ENCODE results near the gene CMPK1. TPM values are rescaled to one million over a fixed set of nuclear protein-coding genes. Genes with fewer than 3 reads are reported as not detected.

Gene CMPK1
- total RNA-seq, 1 experiment from 2014 or later: 28.7 TPM

- Histone ChIP-seq H3K56ac (ENCODE audit: insufficient read length, low read depth, low read length) (no peak overlapping the region), H3K14ac (ENCODE audit: insufficient read depth, low read length) (no peak overlapping the region), H3K27ac (ENCODE audit: insufficient read length, low read depth, low read length) (no peak overlapping the region), H4K91ac (ENCODE audit: insufficient read length, low read depth, low read length) (no peak overlapping the region), H2BK15ac (ENCODE audit: low read depth, low read length) (no peak overlapping the region), H3K9ac (ENCODE audit: extremely low read depth, insufficient read length, low read length) (no peak overlapping the region), H2BK5ac (ENCODE audit: insufficient read length, low read length) (no peak overlapping the region), H4K8ac (replicated peaks; ENCODE audit: insufficient read length, low read depth, low read length) (no peak overlapping the region), H2AFZ (ENCODE audit: low read length) (no peak overlapping the region), H3K9me3 (ENCODE audit: control insufficient read depth, low read depth, low read length) (no peaks in the 10 kb centered on the region), H3K18ac (ENCODE audit: insufficient read length, low read depth, low read length) (no peak overlapping the region), H2BK12ac (ENCODE audit: insufficient read length, low read depth, low read length) (no peak overlapping the region), H3T11ph (ENCODE audit: low read length) (no peak overlapping the region), H2AK5ac (ENCODE audit: insufficient read length, low read length) (no peak overlapping the region), H2BK20ac (ENCODE audit: low read depth, low read length, poor library complexity, severe bottlenecking) (no peak overlapping the region), H3K4me1 (ENCODE audit: insufficient read depth, low read length) (no peaks in the 10 kb centered on the region), H3K23me2 (ENCODE audit: insufficient read length, low read depth, low read length, poor library complexity, severe bottlenecking) (no peaks in the 10 kb centered on the region), H3K79me1 (ENCODE audit: insufficient read depth, low read depth, low read length, poor library complexity, severe bottlenecking) (no peaks in the 10 kb centered on the region), H3K4me2 (ENCODE audit: insufficient read depth, insufficient read length, low read length) (no peak overlapping the region), H3K4ac (ENCODE audit: low read depth, low read length) (no peak overlapping the region), H3K27me3 (ENCODE audit: insufficient read depth, low read length) (no peaks in the 10 kb centered on the region), H2BK120ac (ENCODE audit: low read depth, low read length, poor library complexity, severe bottlenecking) (no peak overlapping the region), H4K5ac (ENCODE audit: insufficient read length, low read depth, low read length) (no peak overlapping the region), H3K79me2 (ENCODE audit: insufficient read depth, low read length) (no peaks in the 10 kb centered on the region), H3K23ac (ENCODE audit: insufficient read length, low read depth, low read length) (no peak overlapping the region), H4K20me1 (ENCODE audit: control insufficient read depth, insufficient read depth, insufficient read length) (no peaks in the 10 kb centered on the region)
- WGBS (ENCODE audit: extremely low coverage, insufficient read length, low lambda C conversion rate): no CpG with 5 or more reads among the region's 1 CpG
- no peaks in the 10 kb centered on the region for H3K36me3 Mint-ChIP-seq (ENCODE audit: insufficient read depth in 1 of 3, low read depth in 3 of 3)
- H3K27ac Mint-ChIP-seq: no peak overlapping the region
- H3K4me3 Mint-ChIP-seq: no peak overlapping the region
- no peak for DNase-seq
- no peaks in the 10 kb centered on the region for H3K27me3 Mint-ChIP-seq (ENCODE audit: low read depth)
- H3K9me3 Mint-ChIP-seq: no peaks in the 10 kb centered on the region
- H3K4me1 Mint-ChIP-seq: no peaks in the 10 kb centered on the region
- no peak for TF ChIP-seq CTCF (conservative IDR thresholded peaks at IDR 0.05)
Measured at GRCh38 chr1:47323599-47324031, 10.0 kb upstream of the CMPK1 start.

All from H9 (cell line).